ENCODE data around the gene C17orf113.

Gene C17orf113

DNA sequence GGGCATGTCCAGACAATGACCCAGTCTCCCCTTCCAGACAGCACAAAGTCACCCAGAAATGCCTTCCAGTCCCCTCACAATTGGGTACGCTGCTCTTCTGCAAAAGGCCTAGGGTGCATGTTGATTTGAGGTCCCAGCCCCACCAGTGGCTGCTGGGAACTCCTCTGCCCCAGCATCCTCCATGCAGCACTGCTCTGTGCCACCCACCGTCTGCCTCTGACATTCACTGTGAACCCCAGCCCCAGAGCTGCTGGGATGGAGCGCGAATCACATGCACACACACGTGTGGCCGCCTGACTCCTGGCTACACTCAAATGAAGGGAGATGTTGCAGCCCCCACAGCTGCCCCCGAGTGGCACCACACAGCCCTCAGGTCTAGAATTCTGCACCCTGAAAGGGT is 1.2 kb upstream of the C17orf113 start:
- TF ChIP-seq, protein P1, sequence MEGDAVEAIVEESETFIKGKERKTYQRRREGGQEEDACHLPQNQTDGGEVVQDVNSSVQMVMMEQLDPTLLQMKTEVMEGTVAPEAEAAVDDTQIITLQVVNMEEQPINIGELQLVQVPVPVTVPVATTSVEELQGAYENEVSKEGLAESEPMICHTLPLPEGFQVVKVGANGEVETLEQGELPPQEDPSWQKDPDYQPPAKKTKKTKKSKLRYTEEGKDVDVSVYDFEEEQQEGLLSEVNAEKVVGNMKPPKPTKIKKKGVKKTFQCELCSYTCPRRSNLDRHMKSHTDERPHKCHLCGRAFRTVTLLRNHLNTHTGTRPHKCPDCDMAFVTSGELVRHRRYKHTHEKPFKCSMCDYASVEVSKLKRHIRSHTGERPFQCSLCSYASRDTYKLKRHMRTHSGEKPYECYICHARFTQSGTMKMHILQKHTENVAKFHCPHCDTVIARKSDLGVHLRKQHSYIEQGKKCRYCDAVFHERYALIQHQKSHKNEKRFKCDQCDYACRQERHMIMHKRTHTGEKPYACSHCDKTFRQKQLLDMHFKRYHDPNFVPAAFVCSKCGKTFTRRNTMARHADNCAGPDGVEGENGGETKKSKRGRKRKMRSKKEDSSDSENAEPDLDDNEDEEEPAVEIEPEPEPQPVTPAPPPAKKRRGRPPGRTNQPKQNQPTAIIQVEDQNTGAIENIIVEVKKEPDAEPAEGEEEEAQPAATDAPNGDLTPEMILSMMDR (IDR thresholded peaks at IDR 0.05; ENCODE audit: low read depth, low read length, missing control alignments) = no peak
- Histone ChIP-seq H3K36me3 (replicated peaks) (no peaks in the 10 kb centered on the region), H3K27me3 (replicated peaks) (peaks cover 39% of the 10 kb centered on the region), H3K4me3 (ENCODE audit: low read depth, low read length) (no peak overlapping the region), H3K27ac (no peak overlapping the region)
- DNase-seq = no peak
- in situ Hi-C loops (cut with HindIII; ENCODE audit: low pct_ligation_motif_present, low sequenced_read_pairs) = no loop called here

DNA sequence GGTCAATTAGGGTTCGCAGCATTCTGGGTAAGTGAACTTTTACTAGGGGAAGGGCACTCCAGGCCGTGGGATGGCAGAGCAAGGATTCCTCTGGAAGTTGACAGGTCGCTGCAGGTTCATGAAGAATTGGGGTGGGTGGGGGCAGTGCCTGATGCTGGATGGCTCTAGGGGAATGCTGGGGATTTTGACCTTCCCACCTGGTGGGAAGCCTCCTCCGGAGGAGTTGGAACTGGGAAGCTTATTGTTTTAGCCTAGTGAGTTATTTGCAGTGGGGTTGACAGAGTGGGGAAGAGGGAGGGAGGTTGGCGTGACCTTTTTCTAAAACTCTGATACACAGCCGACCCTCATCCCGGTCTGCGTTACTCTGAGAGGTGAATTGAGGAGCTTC is 606 bp upstream of the C17orf113 start:
- Histone ChIP-seq H3K27me3 (replicated peaks) (peaks cover 39% of the 10 kb centered on the region), H3K4me3 (ENCODE audit: low read depth, low read length) (peak overlapping the region; percentile 45), H3K36me3 (replicated peaks) (no peaks in the 10 kb centered on the region), H3K27ac (no peak overlapping the region)
- DNase-seq = no peak
- in situ Hi-C loops (cut with HindIII; ENCODE audit: low pct_ligation_motif_present, low sequenced_read_pairs) = no loop called here
- TF ChIP-seq, protein P1 (IDR thresholded peaks at IDR 0.05; ENCODE audit: low read depth, low read length, missing control alignments) = no peak

DNA sequence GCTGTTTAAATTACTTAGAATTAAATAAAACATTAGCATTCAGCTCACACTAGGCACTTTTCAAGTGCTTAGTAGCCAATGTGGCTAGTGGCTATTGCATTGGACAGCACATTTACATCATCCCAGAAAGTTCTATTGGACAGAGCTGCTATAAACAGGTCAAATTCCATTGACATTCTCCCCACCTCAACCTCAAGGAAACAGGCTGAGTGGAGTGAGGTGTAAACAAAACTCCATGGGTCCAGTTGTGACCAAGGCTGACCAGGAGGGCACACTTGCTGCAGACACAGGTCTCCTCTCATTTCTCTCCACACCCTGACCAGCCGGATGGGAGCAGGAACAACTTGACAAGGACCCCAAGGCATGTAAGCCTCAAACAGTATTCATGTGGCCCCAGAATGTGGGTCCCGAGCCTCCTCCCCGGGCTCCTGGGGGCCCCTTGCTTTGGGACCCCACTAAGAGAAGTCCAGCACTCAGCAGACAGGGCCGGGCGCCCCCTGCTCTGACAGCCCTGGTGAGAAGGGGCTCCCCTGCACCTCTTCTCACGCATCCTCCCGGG is 488 bp downstream of the C17orf113 start:
- peaks cover 36% of the 10 kb centered on the region for H3K27me3 ChIP-seq (replicated peaks)
- no peak overlapping the region for H3K27ac ChIP-seq
- H3K36me3 ChIP-seq (replicated peaks) = no peaks in the 10 kb centered on the region
- TF ChIP-seq, protein P1 (IDR thresholded peaks at IDR 0.05; ENCODE audit: low read depth, low read length, missing control alignments) = no peak
- in situ Hi-C loops (cut with HindIII; ENCODE audit: low pct_ligation_motif_present, low sequenced_read_pairs) = no loop called here
- no peak for DNase-seq
- H3K4me3 ChIP-seq (ENCODE audit: low read depth, low read length) = peak overlapping the region; percentile 45

DNA sequence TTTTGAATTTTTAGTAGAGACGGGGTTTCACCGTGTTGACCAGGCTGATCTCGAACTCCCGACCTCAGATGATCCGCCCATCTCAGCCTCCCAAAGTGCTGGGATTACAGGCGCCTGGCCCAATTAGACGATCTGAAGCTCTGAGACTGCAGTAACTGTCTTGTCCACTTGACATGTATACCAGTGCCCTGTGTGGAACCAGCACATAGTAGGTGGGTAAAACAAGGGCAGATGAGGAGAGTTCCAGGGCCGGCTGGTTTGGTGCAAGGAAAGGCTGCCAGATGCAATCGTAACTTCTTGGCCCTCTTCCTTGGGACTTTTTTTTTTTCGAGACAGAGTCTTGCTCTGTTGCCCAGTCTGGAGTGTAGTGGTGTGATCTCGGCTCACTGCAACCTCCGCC is 3.1 kb downstream of the C17orf113 start:
- no peak overlapping the region for H3K27ac ChIP-seq
- TF ChIP-seq, protein P1 (IDR thresholded peaks at IDR 0.05; ENCODE audit: low read depth, low read length, missing control alignments) = no peak
- no peak for DNase-seq
- peaks cover 15% of the 10 kb centered on the region for H3K27me3 ChIP-seq (replicated peaks)
- in situ Hi-C loops (cut with HindIII; ENCODE audit: low pct_ligation_motif_present, low sequenced_read_pairs) = no loop called here
- no peaks in the 10 kb centered on the region for H3K36me3 ChIP-seq (replicated peaks)
- no peak overlapping the region for H3K4me3 ChIP-seq (ENCODE audit: low read depth, low read length)

DNA sequence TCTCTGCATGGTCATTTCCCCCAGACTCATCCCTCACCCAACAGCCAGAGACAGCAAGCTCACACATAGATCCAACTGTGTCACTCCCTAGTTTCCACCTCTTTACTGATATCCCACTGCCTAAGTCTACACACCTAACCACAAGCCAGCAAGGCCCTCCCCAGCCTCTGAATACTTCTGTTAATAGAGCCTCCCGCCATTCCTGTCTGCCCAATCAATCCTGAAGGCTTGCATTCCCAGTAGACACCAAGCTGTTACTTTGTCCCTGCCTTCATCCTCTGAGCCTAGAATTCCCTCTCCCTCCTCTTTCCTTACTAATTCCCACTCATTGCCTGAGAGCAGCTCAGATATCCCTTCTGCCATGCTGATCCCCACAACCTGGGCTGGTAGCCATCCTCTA is 4.7 kb downstream of the C17orf113 start:
- no peak overlapping the region for H3K4me3 ChIP-seq (ENCODE audit: low read depth, low read length)
- peaks cover 8% of the 10 kb centered on the region for H3K27me3 ChIP-seq (replicated peaks)
- no peak overlapping the region for H3K27ac ChIP-seq
- in situ Hi-C loops (cut with HindIII; ENCODE audit: low pct_ligation_motif_present, low sequenced_read_pairs) = no loop called here
- TF ChIP-seq, protein P1 (IDR thresholded peaks at IDR 0.05; ENCODE audit: low read depth, low read length, missing control alignments) = no peak
- DNase-seq = no peak
- H3K36me3 ChIP-seq (replicated peaks) = no peaks in the 10 kb centered on the region

All from brain microvascular endothelial cell (primary cell).